Astrocyte (in vitro differentiated cells and primary cell): Measurements from ENCODE around the gene UBE2N. TPM values are rescaled to one million over a fixed set of nuclear protein-coding genes. Genes with fewer than 3 reads are reported as not detected.
A peak's percentile ranks its signal among the peaks of the same experiment; 100 is the strongest.
"Not testable (repeated sequence)": the region's sequence is repeated elsewhere in the genome, so short reads cannot be mapped to it uniquely, and the experiment has no call there.

Experiments
- DNase-seq: peaks from one replicate; pipeline ENCODE4 v3.0.0-alpha.2; 2010; ENCODE audit warnings: low read depth
- FAIRE-seq: peaks from 2 replicates; lab custom pipeline; 2011; peaks lifted over from hg19 to GRCh38; lab: Jason Lieb, UNC
- H2AFZ ChIP-seq: 2 replicates; pipeline ENCODE4 v1.6.0; 2012; ENCODE audit warnings: low read depth, low read length, inconsistent platforms
- H3K27ac ChIP-seq: 2 replicates; pipeline ENCODE4 v1.5.1; 2011; ENCODE audit warnings: low read depth, low read length, inconsistent platforms
- H3K27me3 ChIP-seq: 2 replicates; pipeline ENCODE4 v1.6.0; 2011; ENCODE audit warnings: low read length, inconsistent platforms; ENCODE audit not compliant: insufficient read depth
- H3K36me3 ChIP-seq: 2 replicates; pipeline ENCODE4 v1.5.1; 2011; ENCODE audit warnings: low read length, inconsistent platforms; ENCODE audit not compliant: insufficient read depth
- H3K4me1 ChIP-seq: 2 replicates; pipeline ENCODE4 v1.5.1; 2011; ENCODE audit warnings: low read length, inconsistent platforms; ENCODE audit not compliant: insufficient read depth
- H3K4me2 ChIP-seq: 2 replicates; pipeline ENCODE4 v1.6.0; 2012; ENCODE audit warnings: low read length, inconsistent platforms
- H3K4me3 ChIP-seq: 2 replicates; pipeline ENCODE4 v1.5.1; 2011; ENCODE audit warnings: low read depth, mild to moderate bottlenecking, low read length, inconsistent platforms; ENCODE audit not compliant: insufficient read depth
- H3K79me2 ChIP-seq: 2 replicates; pipeline ENCODE4 v1.6.0; 2012; ENCODE audit warnings: mild to moderate bottlenecking, low read length, inconsistent platforms; ENCODE audit not compliant: insufficient read depth
- H3K9ac ChIP-seq: 2 replicates; pipeline ENCODE4 v1.6.0; 2012; ENCODE audit warnings: mild to moderate bottlenecking, low read length, inconsistent platforms
- H3K9me3 ChIP-seq: 2 replicates; pipeline ENCODE4 v1.5.1; 2012; ENCODE audit warnings: low read depth, mild to moderate bottlenecking, low read length, inconsistent platforms; ENCODE audit not compliant: insufficient read depth
- H4K20me1 ChIP-seq: 2 replicates; pipeline ENCODE4 v1.6.0; 2012; ENCODE audit warnings: low read length, inconsistent platforms; ENCODE audit not compliant: insufficient read depth
- H3K27ac Mint-ChIP-seq: one replicate; pipeline ENCODE4 v1.8.0; 2021; ENCODE audit warnings: mild to moderate bottlenecking, mixed read lengths; ENCODE audit not compliant: unreplicated experiment
- H3K27me3 Mint-ChIP-seq: one replicate; pipeline ENCODE4 v1.8.0; 2021; ENCODE audit warnings: low read depth, mixed read lengths; ENCODE audit not compliant: unreplicated experiment
- H3K36me3 Mint-ChIP-seq: one replicate; pipeline ENCODE4 v1.8.0; 2021; ENCODE audit warnings: low read depth, mixed read lengths; ENCODE audit not compliant: unreplicated experiment
- H3K4me1 Mint-ChIP-seq: one replicate; pipeline ENCODE4 v1.8.0; 2021; ENCODE audit warnings: low read depth, mixed read lengths; ENCODE audit not compliant: unreplicated experiment
- H3K4me3 Mint-ChIP-seq: one replicate; pipeline ENCODE4 v1.8.0; 2021; ENCODE audit warnings: mild to moderate bottlenecking, moderate library complexity, mixed read lengths; ENCODE audit not compliant: unreplicated experiment
- H3K9me3 Mint-ChIP-seq: one replicate; pipeline ENCODE4 v1.8.0; 2021; ENCODE audit warnings: mild to moderate bottlenecking, mixed read lengths; ENCODE audit not compliant: unreplicated experiment
- EZH2 ChIP-seq: IDR thresholded peaks from 2 replicates; pipeline ENCODE4 v1.6.1; 2012; ENCODE audit warnings: mild to moderate bottlenecking, low read length, inconsistent platforms; ENCODE audit not compliant: insufficient read depth
- total RNA-seq: library from RNA; stranded (reverse); gene quantifications from 2 replicates; pipeline ENCODE4 v1.2.1, GENCODE V29; 2021
- TF ChIP-seq, protein P1 (sequence below): IDR thresholded peaks from 2 replicates; pipeline ENCODE4 v1.5.1; 2011; ENCODE audit warnings: low read depth, mild to moderate bottlenecking, inconsistent platforms, low read length, moderate library complexity; ENCODE audit not compliant: insufficient read depth

Gene UBE2N
- total RNA-seq, 1 donor from 2014 or later = 129 TPM

DNA sequence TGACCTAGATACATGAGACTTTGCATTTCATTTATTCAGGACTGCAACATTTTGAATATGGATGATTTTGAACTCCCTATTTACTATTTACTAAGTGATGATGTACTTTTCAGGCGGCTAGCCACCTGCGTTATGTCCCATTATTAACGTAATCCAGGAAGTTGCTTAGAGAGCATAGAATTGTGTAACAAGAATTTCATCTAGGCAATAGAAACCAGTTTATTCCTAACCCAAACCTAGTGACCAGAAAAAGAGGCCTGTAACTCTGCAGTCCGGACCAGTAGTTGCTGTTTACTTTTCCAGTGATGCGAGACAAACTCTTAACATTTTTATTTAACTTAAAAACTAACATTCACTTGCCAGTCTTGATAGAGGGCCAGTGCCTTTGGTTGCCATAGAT, 51.7 kb downstream of the UBE2N start:
- H2AFZ ChIP-seq = no peak overlapping the region
- H3K36me3 Mint-ChIP-seq = peaks cover 2% of the 10 kb centered on the region
- H4K20me1 ChIP-seq = peaks cover 76% of the 10 kb centered on the region
- H3K4me1 ChIP-seq = peaks cover 20% of the 10 kb centered on the region
- no peak overlapping the region for H3K4me3 ChIP-seq
- no peaks in the 10 kb centered on the region for H3K27me3 Mint-ChIP-seq
- no peak overlapping the region for H3K4me2 ChIP-seq
- no peaks in the 10 kb centered on the region for H3K27me3 ChIP-seq
- H3K4me1 Mint-ChIP-seq = peaks cover 13% of the 10 kb centered on the region
- peak overlapping the region; percentile 54 for H3K4me3 Mint-ChIP-seq
- no peaks in the 10 kb centered on the region for H3K9me3 ChIP-seq
- no peaks in the 10 kb centered on the region for H3K9me3 Mint-ChIP-seq
- no peak overlapping the region for H3K27ac ChIP-seq
- DNase-seq = no peak
- peaks cover 6% of the 10 kb centered on the region for H3K36me3 ChIP-seq
- TF ChIP-seq, protein P1, sequence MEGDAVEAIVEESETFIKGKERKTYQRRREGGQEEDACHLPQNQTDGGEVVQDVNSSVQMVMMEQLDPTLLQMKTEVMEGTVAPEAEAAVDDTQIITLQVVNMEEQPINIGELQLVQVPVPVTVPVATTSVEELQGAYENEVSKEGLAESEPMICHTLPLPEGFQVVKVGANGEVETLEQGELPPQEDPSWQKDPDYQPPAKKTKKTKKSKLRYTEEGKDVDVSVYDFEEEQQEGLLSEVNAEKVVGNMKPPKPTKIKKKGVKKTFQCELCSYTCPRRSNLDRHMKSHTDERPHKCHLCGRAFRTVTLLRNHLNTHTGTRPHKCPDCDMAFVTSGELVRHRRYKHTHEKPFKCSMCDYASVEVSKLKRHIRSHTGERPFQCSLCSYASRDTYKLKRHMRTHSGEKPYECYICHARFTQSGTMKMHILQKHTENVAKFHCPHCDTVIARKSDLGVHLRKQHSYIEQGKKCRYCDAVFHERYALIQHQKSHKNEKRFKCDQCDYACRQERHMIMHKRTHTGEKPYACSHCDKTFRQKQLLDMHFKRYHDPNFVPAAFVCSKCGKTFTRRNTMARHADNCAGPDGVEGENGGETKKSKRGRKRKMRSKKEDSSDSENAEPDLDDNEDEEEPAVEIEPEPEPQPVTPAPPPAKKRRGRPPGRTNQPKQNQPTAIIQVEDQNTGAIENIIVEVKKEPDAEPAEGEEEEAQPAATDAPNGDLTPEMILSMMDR = no peak
- no peak for TF ChIP-seq EZH2
- H3K9ac ChIP-seq = no peak overlapping the region
- no peak overlapping the region for H3K27ac Mint-ChIP-seq
- H3K79me2 ChIP-seq = peaks cover 92% of the 10 kb centered on the region
- FAIRE-seq = no peak

DNA sequence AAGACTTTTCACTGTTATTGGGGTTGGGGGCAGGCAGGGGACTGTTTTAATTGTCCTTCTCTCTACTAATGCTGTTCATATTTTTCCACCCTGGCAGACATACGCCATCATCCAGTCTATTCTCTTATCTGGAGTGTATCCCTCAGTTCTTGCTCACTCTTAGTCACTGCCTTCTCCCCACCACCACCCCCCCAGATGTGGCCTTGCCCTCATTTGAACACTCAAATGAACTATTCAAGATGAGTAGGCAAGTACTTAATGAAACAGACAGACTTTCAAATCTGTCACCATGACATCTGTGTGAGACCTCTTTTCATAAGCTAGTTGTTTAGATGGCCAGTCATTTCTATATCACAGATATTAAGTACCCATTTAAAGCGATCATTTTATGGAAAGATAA, 54.0 kb downstream of the UBE2N start:
- Mint-ChIP-seq H3K27me3 (no peaks in the 10 kb centered on the region), H3K4me1 (peaks cover 13% of the 10 kb centered on the region), H3K4me3 (no peak overlapping the region), H3K36me3 (peaks cover 2% of the 10 kb centered on the region), H3K9me3 (no peaks in the 10 kb centered on the region), H3K27ac (no peak overlapping the region)
- Histone ChIP-seq H4K20me1 (peaks cover 83% of the 10 kb centered on the region), H3K9me3 (no peaks in the 10 kb centered on the region), H3K4me2 (peak overlapping the region; percentile 46), H3K36me3 (peaks cover 3% of the 10 kb centered on the region), H3K27me3 (no peaks in the 10 kb centered on the region), H3K4me1 (peaks cover 20% of the 10 kb centered on the region), H3K9ac (peak overlapping the region; percentile 19), H3K4me3 (no peak overlapping the region), H3K27ac (peak overlapping the region; percentile 49), H2AFZ (no peak overlapping the region), H3K79me2 (peaks cover 95% of the 10 kb centered on the region)
- FAIRE-seq (no peak), DNase-seq (peak; percentile 77)
- TF ChIP-seq, protein P1 = no peak
- TF ChIP-seq EZH2 = no peak

DNA sequence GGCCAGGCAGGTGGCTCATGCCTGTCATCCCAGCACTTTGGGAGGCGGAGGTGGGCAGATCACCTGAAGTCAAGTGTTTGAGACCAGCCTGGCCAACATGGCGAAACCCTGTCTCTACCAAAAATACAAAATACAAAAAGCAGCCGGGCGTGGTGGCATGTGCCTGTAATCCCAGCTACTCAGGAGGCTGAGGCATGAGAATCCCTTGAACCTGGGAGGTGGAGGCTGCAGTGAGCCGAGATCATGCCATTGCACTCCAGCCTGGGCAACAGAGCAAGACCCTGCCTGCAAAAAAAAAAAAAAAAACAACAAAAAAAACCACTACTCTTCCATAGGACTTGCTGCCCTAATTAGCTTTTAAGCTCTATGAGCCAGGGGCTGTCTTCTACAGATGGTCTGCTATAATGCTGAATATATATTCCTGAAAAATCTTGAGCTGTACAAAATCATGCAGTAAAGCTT, 59.7 kb downstream of the UBE2N start:
- H3K4me1 Mint-ChIP-seq = peaks cover 10% of the 10 kb centered on the region

More for the DNA sequence above, 59.7 kb downstream of the UBE2N start:
- not testable (repeated sequence) for H3K9me3 Mint-ChIP-seq, H3K27me3 ChIP-seq, DNase-seq, H3K36me3 ChIP-seq, H2AFZ ChIP-seq, H3K27ac ChIP-seq, H3K36me3 Mint-ChIP-seq, H3K9me3 ChIP-seq, H3K27ac Mint-ChIP-seq, FAIRE-seq, H3K27me3 Mint-ChIP-seq
- peaks cover 19% of the 10 kb centered on the region for H3K4me1 ChIP-seq
- peak overlapping the region; percentile 99 for H3K9ac ChIP-seq
- peaks cover 81% of the 10 kb centered on the region for H4K20me1 ChIP-seq
- H3K79me2 ChIP-seq = peaks cover 89% of the 10 kb centered on the region
- H3K4me2 ChIP-seq = peak overlapping the region; percentile 90
- peak overlapping the region; percentile 99 for H3K4me3 Mint-ChIP-seq
- H3K4me3 ChIP-seq = peak overlapping the region; percentile 100
